HG03045 (cell line): ENCODE measurements around the gene ZNF749.
"Not testable (repeated sequence)": the region's sequence is repeated elsewhere in the genome, so short reads cannot be mapped to it uniquely, and the experiment has no call there.

Source experiments
- ATAC-seq: cut with Tn5 transposase; IDR thresholded peaks from one replicate; pipeline ENCODE4 v1.9.1; 2021; ENCODE audit warnings: mild to moderate bottlenecking, moderate library complexity; ENCODE audit not compliant: unreplicated experiment

ZNF749 gene

GRCh38 chr19:57465680-57466381 is 30.7 kb downstream of the ZNF749 start:
- no peak for ATAC-seq

- ATAC-seq = no peak
Measured at GRCh38 chr19:57466489-57466888, 31.4 kb downstream of the ZNF749 start.

GRCh38 chr19:57473646-57474045 is 38.5 kb downstream of the ZNF749 start:
- no peak for ATAC-seq

- peak; percentile 84 for ATAC-seq
Measured at GRCh38 chr19:57477191-57478008, 42.3 kb downstream of the ZNF749 start, which contains the start of gene ZNF772. Gene ZNF772 (minus strand): TSS chr19:57477566. CDS start chr19:57477309, 257 bp downstream.

- ATAC-seq = peak; percentile 91
Measured at GRCh38 chr19:57487477-57488298, 52.6 kb downstream of the ZNF749 start, which contains the start of gene ZNF419. Gene ZNF419 (plus strand): TSS chr19:57487750. CDS start chr19:57487951, 201 bp downstream.

GRCh38 chr19:57488299-57488644 is 53.1 kb downstream of the ZNF749 start:
- ATAC-seq = not testable (repeated sequence)
